ENCODE data around the gene SLC17A7. TPM values are rescaled to one million over a fixed set of nuclear protein-coding genes. Genes with fewer than 3 reads are reported as not detected.
"Not testable (repeated sequence)": the region's sequence is repeated elsewhere in the genome, so short reads cannot be mapped to it uniquely, and the experiment has no call there.

SLC17A7 gene
- total RNA-seq, 2 experiments from 2014 or later = 0.07 to 0.14 TPM

GRCh38 chr19:49455773-49456172 lies 14.4 kb upstream of the SLC17A7 start:
- ATAC-seq (no peak), DNase-seq (no peak)
- H3K27me3 Mint-ChIP-seq = no peaks in the 10 kb centered on the region
- peaks cover 28% of the 10 kb centered on the region for H3K36me3 Mint-ChIP-seq (ENCODE audit: low read depth)
- peak overlapping the region; percentile 1 for H3K27ac Mint-ChIP-seq
- H3K4me3 Mint-ChIP-seq = no peak overlapping the region
- intact Hi-C loops (cut with DNase I, micrococcal nuclease) = no loop called here
- no peaks in the 10 kb centered on the region for H3K9me3 Mint-ChIP-seq (ENCODE audit: low read depth)
- CTCF ChIA-PET = interaction anchor here (3.2 kb wide), 1 partner anchor 14 kb away, joined by 23 read pairs; no protein-coding TSS in a partner anchor
- H3K4me1 Mint-ChIP-seq = peaks cover 31% of the 10 kb centered on the region
- POLR2A ChIA-PET = interaction anchor here (0.6 to 1.0 kb wide), 2 partner anchors 13 to 357 kb away, joined by 3 read pairs; no protein-coding TSS in a partner anchor

- Mint-ChIP-seq H3K36me3 (ENCODE audit: low read depth) (peaks cover 38% of the 10 kb centered on the region), H3K9me3 (ENCODE audit: low read depth) (no peaks in the 10 kb centered on the region), H3K4me3 (peak overlapping the region; percentile 100), H3K27me3 (no peaks in the 10 kb centered on the region), H3K4me1 (peaks cover 47% of the 10 kb centered on the region), H3K27ac (peak overlapping the region; percentile 100)
- intact Hi-C loops (cut with DNase I, micrococcal nuclease) = loop anchor here (1.0 to 5.0 kb wide), 17 partner anchors 16 to 816 kb away; partner anchors contain the start of genes RPL13A (in 2 of the 2), RPS11 (in 2 of the 2), AKT1S1 (in 1 of the 2) and AP2A1 (in 1 of the 2)
- POLR2A ChIA-PET = interaction anchor here (0.7 to 3.4 kb wide), 8 partner anchors 16 to 1137 kb away, joined by 3 to 18 read pairs (median 3); partner anchors contain the start of gene RPS11
- ATAC-seq = no peak
- DNase-seq = no peak
- CTCF ChIA-PET = interaction anchor here (0.5 to 3.2 kb wide), 6 partner anchors 9 to 642 kb away, joined by 3 to 23 read pairs (median 3); no protein-coding TSS in a partner anchor
Measured at GRCh38 chr19:49453757-49454240, 12.5 kb upstream of the SLC17A7 start.

- intact Hi-C loops (cut with DNase I, micrococcal nuclease) = loop anchor here (1.0 to 5.0 kb wide), 17 partner anchors 16 to 816 kb away; partner anchors contain the start of genes RPL13A (in 2 of the 2), RPS11 (in 2 of the 2), AKT1S1 (in 1 of the 2) and AP2A1 (in 1 of the 2)
- H3K4me1 Mint-ChIP-seq = peaks cover 52% of the 10 kb centered on the region
- H3K27me3 Mint-ChIP-seq = no peaks in the 10 kb centered on the region
- ATAC-seq (peak; percentile 89), DNase-seq (peak; percentile 99)
- H3K4me3 Mint-ChIP-seq = peak within 1 kb of the TSS; percentile 100
- peaks cover 44% of the 10 kb centered on the region for H3K36me3 Mint-ChIP-seq (ENCODE audit: low read depth)
- CTCF ChIA-PET = interaction anchor here (0.5 to 3.2 kb wide), 6 partner anchors 9 to 740 kb away, joined by 3 to 23 read pairs (median 4); no protein-coding TSS in a partner anchor
- H3K27ac Mint-ChIP-seq = peak within 1 kb of the TSS; percentile 100
- POLR2A ChIA-PET = interaction anchor here (0.7 to 3.4 kb wide), 7 partner anchors 16 to 1136 kb away, joined by 3 to 18 read pairs (median 3); partner anchors contain the start of gene RPS11
- no peaks in the 10 kb centered on the region for H3K9me3 Mint-ChIP-seq (ENCODE audit: low read depth)
Measured at GRCh38 chr19:49453013-49453756, 11.9 kb upstream of the SLC17A7 start, which contains the start of gene ALDH16A1. Gene ALDH16A1 (plus strand): TSS chr19:49453225. CDS start chr19:49453332, 107 bp downstream.

- Mint-ChIP-seq H3K9me3 (ENCODE audit: low read depth) (no peaks in the 10 kb centered on the region), H3K27ac (peak within 1 kb of the TSS; percentile 100), H3K36me3 (ENCODE audit: low read depth) (peaks cover 53% of the 10 kb centered on the region), H3K4me3 (peak within 1 kb of the TSS; percentile 100), H3K27me3 (no peaks in the 10 kb centered on the region), H3K4me1 (peaks cover 50% of the 10 kb centered on the region)
- POLR2A ChIA-PET = interaction anchor here (0.6 to 3.4 kb wide), 7 partner anchors 18 to 158 kb away, joined by 3 to 18 read pairs (median 5); partner anchors contain the start of gene RPS11
- ATAC-seq (peak; percentile 71), DNase-seq (peak; percentile 98)
- intact Hi-C loops (cut with DNase I, micrococcal nuclease) = loop anchor here (1.0 to 5.0 kb wide), 8 partner anchors 8 to 814 kb away; partner anchors contain the start of genes AP2A1 (in 1 of the 2), DBP (in 1 of the 2), NOSIP (in 1 of the 2) and RPL13A (in 1 of the 2)
- CTCF ChIA-PET = interaction anchor here (0.6 to 1.9 kb wide), 10 partner anchors 19 to 338 kb away, joined by 3 to 8 read pairs (median 3); partner anchors contain the start of gene RPS11
Measured at GRCh38 chr19:49451430-49452181, 10.3 kb upstream of the SLC17A7 start, which contains the start of gene PIH1D1. Gene PIH1D1 (minus strand): TSS chr19:49451814. CDS start chr19:49451574, 240 bp downstream.

GRCh38 chr19:49450405-49450804 lies 9.1 kb upstream of the SLC17A7 start:
- intact Hi-C loops (cut with DNase I, micrococcal nuclease) = loop anchor here (5.0 kb wide), 3 partner anchors 37 to 813 kb away; partner anchors contain the start of genes AP2A1 (in 1 of the 2), DBP (in 1 of the 2) and RPL13A (in 1 of the 2)
- DNase-seq (no peak), ATAC-seq (no peak)
- Mint-ChIP-seq H3K4me3 (peak overlapping the region; percentile 100), H3K27ac (peak overlapping the region; percentile 100), H3K36me3 (ENCODE audit: low read depth) (peaks cover 52% of the 10 kb centered on the region), H3K9me3 (ENCODE audit: low read depth) (no peaks in the 10 kb centered on the region), H3K4me1 (peaks cover 41% of the 10 kb centered on the region), H3K27me3 (no peaks in the 10 kb centered on the region)
- ChIA-PET CTCF (interaction anchor here (1.9 kb wide), 1 partner anchor 20 kb away, joined by 8 read pairs; no protein-coding TSS in a partner anchor), POLR2A (no interaction called here)

GRCh38 chr19:49448432-49448786 lies 7.1 kb upstream of the SLC17A7 start:
- peaks cover 42% of the 10 kb centered on the region for H3K4me1 Mint-ChIP-seq
- peak overlapping the region; percentile 47 for H3K27ac Mint-ChIP-seq
- DNase-seq (no peak), ATAC-seq (no peak)
- H3K36me3 Mint-ChIP-seq (ENCODE audit: low read depth) = peaks cover 44% of the 10 kb centered on the region
- H3K4me3 Mint-ChIP-seq = no peak overlapping the region
- H3K9me3 Mint-ChIP-seq (ENCODE audit: low read depth) = no peaks in the 10 kb centered on the region
- ChIA-PET POLR2A (interaction anchor here (0.6 kb wide), 1 partner anchor 186 kb away, joined by 3 read pairs; no protein-coding TSS in a partner anchor), CTCF (interaction anchor here (0.8 to 1.2 kb wide), 2 partner anchors 14 to 22 kb away, joined by 4 read pairs; no protein-coding TSS in a partner anchor)
- intact Hi-C loops (cut with DNase I, micrococcal nuclease) = no loop called here
- H3K27me3 Mint-ChIP-seq = no peaks in the 10 kb centered on the region

- H3K4me1 Mint-ChIP-seq = peaks cover 40% of the 10 kb centered on the region
- ATAC-seq (no peak), DNase-seq (peak; percentile 59)
- H3K4me3 Mint-ChIP-seq = no peak overlapping the region
- no peaks in the 10 kb centered on the region for H3K9me3 Mint-ChIP-seq (ENCODE audit: low read depth)
- H3K36me3 Mint-ChIP-seq (ENCODE audit: low read depth) = peaks cover 43% of the 10 kb centered on the region
- ChIA-PET CTCF (interaction anchor here (0.8 to 1.2 kb wide), 2 partner anchors 13 to 23 kb away, joined by 4 read pairs; no protein-coding TSS in a partner anchor), POLR2A (interaction anchor here (0.6 kb wide), 2 partner anchors 164 to 185 kb away, joined by 3 read pairs; no protein-coding TSS in a partner anchor)
- intact Hi-C loops (cut with DNase I, micrococcal nuclease) = no loop called here
- H3K27ac Mint-ChIP-seq = peak overlapping the region; percentile 47
- peaks cover under 1% of the 10 kb centered on the region for H3K27me3 Mint-ChIP-seq
Measured at GRCh38 chr19:49447485-49448431, 6.4 kb upstream of the SLC17A7 start.

- peaks cover 14% of the 10 kb centered on the region for H3K27me3 Mint-ChIP-seq
- H3K4me3 Mint-ChIP-seq = no peak overlapping the region
- H3K27ac Mint-ChIP-seq = no peak overlapping the region
- ChIA-PET POLR2A (no interaction called here), CTCF (interaction anchor here (0.6 to 2.3 kb wide), 7 partner anchors 24 to 1167 kb away, joined by 3 to 7 read pairs (median 3); partner anchors contain the start of gene FLT3LG)
- intact Hi-C loops (cut with DNase I, micrococcal nuclease) = no loop called here
- peaks cover 35% of the 10 kb centered on the region for H3K36me3 Mint-ChIP-seq (ENCODE audit: low read depth)
- peaks cover 46% of the 10 kb centered on the region for H3K4me1 Mint-ChIP-seq
- H3K9me3 Mint-ChIP-seq (ENCODE audit: low read depth) = no peaks in the 10 kb centered on the region
- ATAC-seq = no peak
- no peak for DNase-seq
Measured at GRCh38 chr19:49445997-49446396, 4.7 kb upstream of the SLC17A7 start.

- ATAC-seq; H3K9me3 Mint-ChIP-seq (ENCODE audit: low read depth); POLR2A ChIA-PET; DNase-seq: not testable (repeated sequence)
- Mint-ChIP-seq H3K36me3 (ENCODE audit: low read depth) (peaks cover 22% of the 10 kb centered on the region), H3K4me3 (peak overlapping the region; percentile 73), H3K27ac (peak overlapping the region; percentile 42), H3K4me1 (peaks cover 37% of the 10 kb centered on the region), H3K27me3 (peaks cover 31% of the 10 kb centered on the region)
- intact Hi-C loops (cut with DNase I, micrococcal nuclease) = loop anchor here in 1 of 2 experiments (5.0 kb wide), 1 partner anchor 37 kb away; no protein-coding TSS in a partner anchor
- CTCF ChIA-PET = interaction anchor here (0.7 to 2.3 kb wide), 4 partner anchors 10 to 52 kb away, joined by 3 to 7 read pairs (median 4); partner anchors contain the start of gene FLT3LG
Measured at GRCh38 chr19:49444100-49444700, 2.9 kb upstream of the SLC17A7 start.

Measured in activated CD4-positive, alpha-beta T cell treated with anti-CD3 and anti-CD28 coated beads for 36 hours (primary cell).